ENCODE results near the gene TAF3.

TAF3 gene

DNA sequence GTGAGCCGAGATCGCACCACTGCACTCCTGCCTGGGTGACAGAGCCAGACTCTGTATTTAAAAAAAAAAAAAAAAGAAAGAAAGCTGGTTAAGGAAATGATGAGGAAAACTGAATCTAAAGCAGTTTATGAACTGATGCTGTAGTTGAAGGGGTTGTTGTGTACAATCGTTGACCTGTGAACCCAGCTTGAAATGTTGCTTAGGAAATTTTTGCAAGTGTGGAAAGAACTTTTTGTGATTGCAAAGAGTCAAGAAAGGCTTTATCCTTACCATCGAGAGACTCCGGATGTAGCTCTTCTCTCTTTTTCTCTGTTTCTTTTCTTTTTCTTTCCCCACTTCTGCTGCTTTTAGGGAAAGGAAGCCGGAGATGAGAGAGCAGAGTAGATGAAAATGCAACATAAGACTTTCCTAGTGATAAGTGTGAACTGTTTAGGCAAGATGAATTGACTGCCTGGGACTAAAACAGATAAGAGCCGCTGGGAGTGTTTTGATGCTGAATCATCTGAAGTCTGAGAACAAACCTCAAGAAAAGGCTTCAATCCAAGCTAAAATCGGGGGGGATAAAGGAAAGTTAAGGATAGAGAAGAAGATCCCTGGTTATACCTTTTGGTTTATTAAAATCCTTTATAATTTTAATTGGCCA lies 69.0 kb downstream of the TAF3 start:
- no peak for DNase-seq

DNA sequence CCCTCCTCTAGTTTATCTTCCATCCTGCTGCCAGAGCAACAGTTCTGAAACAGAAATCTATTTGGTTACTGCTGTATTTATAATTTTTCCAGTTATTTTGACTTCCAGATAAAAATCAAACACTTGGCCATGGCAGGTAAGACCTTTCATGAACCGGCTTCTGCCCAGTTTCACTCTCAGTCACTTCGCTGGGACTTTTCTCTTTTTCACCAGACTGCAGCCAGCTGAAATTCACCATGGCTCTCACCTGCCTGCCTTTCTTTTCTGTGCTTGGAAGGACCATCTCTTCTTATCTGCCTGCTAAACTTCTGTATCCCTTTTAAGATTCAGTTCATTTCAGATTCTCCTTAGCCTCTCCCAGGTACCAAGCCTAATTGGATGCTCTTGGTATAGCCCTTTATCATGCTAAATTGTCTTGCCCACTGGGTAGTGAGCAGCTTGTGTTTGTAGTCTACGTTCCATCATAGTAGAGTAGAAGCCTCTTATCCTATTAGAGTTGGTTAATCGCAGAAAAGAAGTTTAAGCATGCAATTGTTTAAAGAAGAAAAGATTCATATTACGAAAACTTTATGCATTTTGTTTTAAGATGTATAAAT lies 71.7 kb downstream of the TAF3 start:
- no peak for DNase-seq

DNA sequence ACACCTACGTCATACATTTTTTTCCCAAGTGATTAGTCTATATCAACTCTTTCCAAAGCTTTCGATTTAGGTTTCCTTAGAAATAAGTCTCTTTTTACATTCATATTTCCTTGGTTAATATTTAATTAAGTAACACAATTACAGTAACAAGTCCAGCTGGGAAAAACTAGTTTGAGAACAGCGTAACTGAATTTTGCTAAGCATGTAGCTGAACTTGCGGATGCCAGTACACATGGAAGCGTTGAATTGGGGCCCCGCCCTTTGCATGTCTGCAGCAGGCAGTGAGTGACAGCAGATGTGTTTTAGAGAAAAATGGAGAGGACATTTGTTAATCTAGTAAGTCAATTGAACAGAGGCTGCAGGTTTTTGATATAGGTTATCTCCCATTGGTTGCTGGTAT lies 72.5 kb downstream of the TAF3 start:
- no peak for DNase-seq

DNA sequence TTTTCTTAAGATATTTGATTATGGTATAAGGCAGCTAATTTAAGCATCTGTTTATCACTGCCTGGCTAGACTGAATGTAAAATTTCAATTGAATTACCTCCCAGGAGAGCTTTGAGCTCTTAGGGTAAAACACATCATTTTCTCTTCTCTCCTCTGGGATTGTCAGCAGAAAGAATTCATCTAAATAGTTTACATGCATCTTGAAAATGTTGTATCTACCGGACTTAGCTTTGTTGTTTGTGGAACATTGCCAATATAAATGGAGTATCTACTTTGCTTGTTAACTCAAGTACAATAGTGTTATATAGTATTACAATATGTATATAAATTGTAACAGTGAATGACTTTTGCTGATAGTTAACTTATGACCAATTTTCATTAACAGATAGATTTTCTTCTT lies 73.3 kb downstream of the TAF3 start:
- no peak for DNase-seq

DNA sequence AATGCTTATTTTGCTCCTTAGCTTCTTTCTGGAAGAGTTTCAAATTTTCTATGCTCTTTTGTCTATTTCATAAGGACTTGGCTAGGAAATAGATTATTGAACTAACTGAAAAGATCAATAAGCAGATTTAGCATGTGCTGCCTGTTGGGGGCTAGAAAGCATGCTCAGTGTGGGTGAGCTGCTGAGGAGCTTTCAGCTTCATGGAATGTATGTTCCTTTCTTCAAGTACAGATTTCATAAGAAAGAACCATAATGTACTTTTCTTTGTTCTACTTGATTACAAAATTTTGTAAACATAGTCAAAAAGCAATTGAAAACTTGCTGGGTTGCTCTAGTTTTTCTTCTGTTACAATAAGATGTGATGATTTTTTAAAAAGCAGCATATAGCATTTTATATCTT lies 73.8 kb downstream of the TAF3 start:
- DNase-seq, result no peak

DNA sequence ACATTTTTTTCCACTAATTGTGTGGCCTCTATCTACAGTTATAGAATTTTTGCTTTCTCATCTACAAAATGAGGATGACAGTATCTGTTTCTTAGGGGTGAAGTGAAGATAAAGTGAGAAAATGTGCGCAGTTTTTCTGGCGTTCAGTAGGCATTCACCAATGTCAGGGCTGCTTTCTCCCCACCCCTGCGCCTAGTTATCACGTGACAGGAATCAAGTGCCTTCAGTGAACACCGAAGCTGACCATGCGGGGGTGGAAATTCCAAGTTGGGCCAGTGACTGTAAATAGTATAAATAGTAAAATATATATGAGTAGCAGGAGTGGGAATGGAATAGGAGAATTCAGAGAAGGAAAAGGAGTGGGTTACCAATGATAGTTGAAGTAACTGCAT lies 77.4 kb downstream of the TAF3 start:
- DNase-seq, result no peak

DNA sequence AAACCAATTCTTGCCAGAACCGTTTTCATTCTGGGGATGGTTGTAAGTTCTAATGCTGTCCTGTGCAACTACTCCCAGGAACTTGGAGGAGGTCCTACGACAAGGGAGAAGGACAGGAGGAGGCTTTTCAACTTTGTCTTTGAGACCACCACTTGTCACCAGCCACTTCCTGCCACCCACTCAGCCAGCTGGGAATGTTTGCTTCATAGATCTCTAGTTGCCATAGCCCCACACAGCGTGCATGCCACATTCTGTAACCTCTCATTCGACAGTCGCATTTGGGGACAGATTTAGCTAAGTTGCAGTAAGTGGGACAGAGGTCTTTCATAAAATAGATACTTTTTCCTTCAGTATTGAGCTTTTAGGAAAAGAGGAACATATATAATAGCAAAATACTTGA lies 78.0 kb downstream of the TAF3 start:
- DNase-seq, result no peak

DNA sequence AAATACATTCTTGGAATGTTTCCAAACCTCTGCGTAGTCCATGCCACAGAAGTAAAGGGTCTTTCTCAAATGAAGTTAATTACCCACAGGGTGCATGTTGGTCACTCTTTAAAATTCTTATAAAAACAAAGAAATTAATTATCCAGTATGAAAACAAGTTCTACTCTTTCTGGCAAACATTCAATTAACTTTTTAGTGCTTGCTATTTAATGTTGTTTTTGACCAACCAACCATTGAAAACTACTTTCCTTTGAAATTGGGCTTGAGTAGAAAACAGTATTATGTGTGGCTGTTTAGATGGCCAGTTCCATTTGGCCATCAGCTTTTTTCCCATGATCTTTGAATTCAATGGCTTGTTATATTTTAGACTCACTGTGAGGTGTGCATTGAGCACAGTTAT lies 83.0 kb downstream of the TAF3 start:
- DNase-seq, result no peak

DNA sequence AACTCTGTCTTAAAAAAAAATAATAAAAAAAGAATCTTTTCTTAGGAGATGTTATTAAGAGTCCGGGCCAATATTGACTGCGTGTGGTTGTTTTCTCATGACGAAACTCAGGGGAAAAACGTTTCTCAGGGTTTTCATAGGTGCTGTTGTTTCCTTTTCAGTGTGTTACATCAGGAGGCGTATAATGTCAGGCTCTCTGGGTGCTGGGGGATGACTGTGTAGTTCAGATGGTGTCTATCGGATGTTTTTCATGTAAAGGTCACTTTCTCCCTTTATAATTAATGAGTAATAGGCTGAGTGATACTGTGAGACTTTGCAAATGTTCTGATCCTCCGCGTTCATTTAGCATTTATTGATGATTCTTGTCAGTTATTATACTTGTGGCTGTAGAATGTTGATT lies 84.1 kb downstream of the TAF3 start:
- no peak for DNase-seq

DNA sequence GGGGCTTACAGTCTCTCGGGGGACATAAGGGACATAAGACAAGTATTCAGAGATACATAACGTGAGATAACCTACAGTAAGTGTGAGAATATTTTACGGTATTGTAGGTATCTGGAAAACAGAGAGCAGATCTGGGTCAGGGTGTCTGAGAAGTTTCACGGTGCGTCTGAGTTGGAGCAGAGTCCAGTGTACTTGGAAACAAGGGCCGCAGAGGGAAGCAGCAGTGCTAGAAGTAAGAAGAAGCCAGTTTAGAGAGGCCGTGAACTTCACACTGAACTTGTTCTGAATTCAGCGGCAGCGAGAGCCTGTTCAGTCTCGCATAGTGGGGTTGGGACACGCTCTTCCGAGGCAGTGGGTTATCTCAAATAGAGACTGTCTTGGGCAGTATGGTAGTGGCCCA lies 85.5 kb downstream of the TAF3 start:
- DNase-seq, result no peak

DNA sequence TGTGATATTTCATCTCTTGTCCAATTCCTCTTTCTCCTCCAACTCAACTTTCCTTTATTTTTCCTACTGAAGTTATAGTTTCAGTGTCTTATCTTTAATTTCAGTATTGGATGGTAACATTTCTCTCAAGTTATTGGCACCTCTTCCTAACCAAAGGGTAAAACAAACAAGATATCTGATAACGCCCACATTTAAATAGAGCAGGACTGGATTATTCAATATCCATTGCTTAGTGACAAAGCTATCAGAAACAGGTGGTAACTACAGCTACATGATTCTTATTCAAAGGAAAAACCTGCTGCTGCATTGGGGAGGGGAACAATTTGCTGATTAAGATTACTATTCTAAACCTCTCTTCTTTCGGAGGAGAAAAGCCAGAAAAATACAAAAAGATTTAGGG lies 87.8 kb downstream of the TAF3 start:
- no peak for DNase-seq

DNA sequence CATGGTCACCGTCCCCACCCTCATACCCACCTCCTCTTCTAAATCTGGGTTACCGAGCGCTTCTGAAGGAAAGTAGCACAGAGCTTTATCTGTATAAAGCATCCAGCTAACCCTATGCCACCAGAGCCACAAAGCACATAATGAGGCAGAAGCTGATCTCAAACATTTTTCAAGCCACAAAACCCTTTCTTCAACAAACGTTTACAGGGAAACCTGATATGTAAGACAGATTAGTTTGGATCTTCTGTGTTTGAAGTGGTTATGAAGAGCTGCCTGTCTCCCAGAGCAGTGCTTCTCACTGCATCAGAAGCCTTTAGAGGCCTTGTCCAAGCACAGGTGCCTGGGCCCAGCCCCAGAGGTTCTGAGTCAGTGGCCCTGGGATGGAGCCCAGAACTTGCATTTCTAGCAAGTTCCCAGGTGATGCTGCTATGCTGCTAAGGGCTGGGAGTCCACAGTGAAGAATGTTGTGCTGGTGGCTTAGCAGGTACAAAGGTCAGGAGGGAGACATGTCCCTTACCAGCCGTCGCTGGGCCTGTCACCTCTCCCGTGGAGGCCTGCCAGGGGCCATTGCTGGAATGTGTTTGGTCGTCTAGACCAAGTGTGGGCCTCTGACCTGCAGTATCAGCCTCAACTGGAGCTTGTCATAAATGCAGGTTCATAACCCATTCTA lies 90.4 kb downstream of the TAF3 start:
- DNase-seq, result no peak

DNA sequence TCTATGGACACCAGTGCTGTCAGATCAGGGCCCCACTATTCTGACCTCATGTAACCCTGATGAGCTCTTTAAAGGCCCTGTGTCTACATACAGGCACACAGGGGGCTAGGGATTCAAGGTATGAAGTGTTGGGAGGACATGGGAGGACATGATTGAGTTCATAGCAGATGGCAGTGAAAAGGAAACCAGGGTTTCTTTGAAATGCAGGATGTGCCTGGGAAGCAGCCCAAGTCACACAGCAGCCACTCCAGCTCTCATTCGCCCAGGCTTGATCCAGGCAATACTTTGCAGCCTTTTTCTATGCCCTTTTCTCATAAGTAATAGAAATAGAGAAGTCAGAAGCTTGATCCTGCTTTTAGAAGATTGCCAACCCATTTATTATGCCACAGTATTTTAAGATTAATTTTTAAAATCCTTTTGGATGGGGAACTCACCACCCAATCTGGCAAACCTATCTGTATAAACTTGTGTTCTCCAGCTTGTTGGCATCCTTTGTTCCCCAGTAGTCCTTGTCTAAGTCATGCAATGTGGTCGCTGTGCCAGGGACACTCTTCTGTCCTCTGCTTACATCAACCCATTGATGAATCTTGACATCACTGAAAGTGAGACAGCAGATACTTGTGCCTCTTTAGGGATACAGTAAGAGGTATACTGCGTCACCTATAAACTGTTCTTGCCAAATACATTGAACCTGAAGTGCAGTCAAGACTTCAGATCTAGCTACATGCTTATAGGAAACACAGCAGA lies 95.0 kb downstream of the TAF3 start:
- no peak for DNase-seq

DNA sequence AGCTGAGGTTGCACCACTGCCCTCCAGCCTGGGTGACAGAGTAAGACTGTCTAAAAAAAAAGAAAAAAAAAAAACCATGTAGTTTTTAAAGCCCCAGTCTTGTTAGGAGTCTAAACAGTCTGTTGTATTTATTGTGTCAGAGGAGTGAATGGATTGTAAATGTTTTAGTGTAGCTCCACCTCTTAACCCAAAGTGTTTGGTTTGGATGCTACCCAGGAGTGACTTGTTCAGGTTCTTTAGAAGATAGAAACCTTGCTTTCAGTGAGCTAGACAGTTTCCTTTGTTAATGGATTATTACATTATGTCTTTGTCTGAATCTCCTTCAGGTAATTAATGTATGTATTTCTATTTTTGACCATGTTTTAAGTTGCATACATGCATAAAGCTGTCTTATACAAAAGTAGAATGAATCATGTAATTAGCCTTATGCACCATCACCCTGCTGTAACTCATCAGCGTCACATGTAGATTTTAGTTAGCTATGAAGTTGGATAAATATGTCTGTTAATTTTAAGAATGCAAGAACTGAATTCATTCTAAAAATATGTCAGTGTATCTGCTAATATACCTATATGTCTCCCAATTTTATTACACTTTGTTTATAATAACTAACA lies 97.7 kb downstream of the TAF3 start:
- no peak for DNase-seq

DNA sequence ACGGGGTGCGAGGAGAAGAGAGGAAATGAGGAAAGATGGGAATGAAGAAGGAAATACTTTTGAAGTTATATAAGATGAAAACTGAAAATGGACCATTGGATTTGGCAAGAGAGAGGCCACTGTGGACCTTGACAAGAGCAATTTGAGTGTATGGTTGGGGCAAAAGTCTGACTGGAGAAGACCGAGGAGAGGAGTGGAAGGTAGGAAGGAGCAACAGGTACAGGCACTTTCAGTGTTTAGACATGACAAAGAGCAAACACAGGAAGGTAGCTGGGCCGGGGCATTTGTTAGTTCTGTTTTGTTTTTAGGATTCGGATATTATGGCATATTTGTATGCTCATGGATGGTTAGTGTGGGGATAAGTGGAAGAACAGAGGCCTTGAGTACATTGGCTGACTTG lies 99.4 kb downstream of the TAF3 start:
- DNase-seq, result no peak

DNA sequence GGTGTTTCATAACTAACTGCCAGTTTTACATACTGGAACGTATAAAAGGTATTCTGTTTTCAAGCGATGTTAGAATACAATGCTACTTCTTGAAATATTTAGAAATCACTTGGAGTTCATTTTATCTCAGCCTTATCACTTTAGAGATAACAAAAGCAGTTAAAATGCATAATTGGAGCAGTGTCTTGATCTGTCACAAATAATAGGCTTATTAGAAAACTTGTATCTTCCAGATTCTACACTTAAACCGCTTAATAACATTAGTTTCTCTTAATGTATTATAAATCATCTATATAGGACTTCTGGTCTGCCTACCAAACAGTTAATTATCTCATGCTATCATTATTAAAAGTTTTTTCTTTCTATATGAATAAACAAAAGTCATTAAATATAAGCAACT lies 104.4 kb downstream of the TAF3 start:
- DNase-seq, result no peak

DNA sequence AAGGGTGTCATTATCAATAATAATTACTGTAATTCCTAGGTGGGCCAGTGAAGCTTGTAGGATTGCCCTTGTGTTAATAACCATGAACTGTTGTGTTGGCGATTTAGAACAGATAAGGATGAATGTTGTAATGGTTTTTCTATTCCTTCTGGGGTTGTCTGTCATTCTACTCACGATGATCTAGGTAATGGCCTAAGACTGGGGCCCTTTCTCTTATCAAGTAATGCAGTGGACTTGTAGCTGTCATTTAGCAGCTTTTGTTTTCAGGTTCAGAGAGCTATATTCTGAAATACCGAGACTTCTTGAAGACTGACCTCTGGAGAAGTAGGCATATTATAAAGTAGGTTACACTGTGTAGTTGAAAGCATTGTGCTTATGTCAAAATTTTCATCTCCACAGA lies 110.2 kb downstream of the TAF3 start:
- no peak for DNase-seq

DNA sequence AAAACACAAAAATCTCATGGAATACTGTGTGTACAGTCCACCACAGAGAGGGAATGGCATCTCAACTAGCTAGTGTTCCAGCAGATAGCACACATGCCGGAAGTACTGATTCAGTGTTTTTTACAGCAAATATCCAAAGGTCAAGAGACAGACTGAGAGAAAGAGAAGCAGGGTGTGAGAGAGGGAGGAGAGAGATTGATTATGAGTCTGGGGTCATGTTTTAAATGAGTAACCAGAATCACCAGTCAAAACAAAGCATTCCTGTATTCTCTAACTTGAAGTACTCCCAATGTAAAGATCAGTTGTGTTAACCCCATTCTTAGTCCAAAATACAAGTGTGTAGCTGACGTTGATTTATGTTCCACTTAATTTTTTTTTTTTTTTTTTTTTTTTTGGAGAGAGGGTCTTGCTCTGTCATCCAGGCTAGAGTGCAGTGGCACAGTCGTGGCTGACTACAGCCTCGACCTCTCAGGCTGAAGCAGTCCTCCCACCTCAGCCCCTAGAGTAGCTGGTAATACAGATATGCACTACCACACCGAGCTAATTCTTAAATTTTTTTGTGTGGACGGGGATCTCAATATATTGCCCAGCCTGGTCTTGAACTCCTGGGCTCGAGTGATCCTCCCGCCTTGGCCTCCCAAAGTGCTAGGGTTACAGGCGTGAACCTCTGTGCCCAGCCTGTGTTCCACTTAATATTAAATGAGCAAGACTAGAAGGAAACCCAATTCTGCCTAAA lies 114.2 kb downstream of the TAF3 start:
- DNase-seq, result no peak

DNA sequence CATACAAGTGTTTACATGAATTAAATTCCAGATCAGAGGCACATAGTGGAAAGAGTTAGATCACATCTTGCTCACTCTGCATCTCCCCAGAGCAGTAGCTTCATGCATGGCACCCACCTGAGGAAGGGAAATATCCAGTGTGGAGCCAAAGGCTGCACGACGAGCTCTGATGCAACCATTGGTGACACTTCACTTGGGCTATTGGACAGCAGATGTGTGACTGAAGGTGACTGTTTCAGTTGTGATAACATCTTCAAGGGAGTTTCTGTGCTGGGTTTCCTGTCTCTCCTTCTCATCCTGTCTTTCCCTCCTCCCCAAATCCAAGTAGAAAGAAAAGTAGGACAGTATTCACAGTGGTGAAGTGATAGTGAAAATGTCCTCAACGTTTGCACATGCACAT lies 115.0 kb downstream of the TAF3 start:
- no peak for DNase-seq

DNA sequence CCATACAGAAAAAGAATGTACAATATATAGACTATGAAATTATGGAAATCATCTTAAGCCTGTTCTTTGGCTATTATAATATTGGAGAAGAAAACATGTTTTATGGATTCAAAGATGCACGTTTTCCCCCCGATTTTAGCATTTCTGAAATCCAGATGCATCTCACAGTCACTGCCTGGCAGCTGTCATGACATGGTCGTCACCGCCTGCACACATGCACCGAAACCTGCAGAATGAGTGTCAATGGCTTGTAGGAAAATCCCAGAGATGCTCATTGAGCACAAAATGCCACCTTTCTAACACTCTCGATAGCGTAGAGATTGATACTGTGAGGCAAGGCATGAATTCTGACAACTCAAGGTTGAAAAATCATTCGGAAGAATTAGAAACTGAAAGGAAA lies 115.5 kb downstream of the TAF3 start:
- no peak for DNase-seq

DNA sequence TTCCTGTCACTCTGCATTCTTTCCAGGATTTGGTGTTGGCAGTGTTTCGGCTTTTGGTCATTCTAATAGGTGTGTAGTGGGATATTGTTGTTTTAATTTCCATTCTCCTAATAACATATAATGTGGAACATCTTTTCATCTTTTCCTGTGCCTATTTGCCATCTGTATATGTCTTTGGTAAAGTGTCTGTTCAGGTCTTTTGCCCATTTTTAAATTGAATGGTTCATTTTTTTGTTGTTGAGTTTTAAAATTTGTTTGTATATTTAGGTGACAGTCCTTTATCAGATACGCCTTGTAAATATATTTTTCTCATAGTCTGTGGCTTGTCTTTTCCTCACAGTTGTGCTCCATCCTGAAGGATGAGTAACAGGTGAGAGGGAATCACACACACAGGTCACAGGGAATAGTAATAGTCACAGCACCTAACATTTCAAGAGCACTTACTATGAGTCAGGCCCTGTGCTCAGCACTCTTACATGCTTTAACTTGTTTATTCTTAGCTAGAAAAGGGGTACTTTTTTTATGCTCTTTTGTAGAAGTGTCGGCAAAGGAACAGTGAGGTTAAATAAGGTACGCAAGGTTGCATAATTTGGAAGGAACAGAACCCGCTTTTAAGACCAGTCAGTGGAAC lies 119.1 kb downstream of the TAF3 start:
- no peak for DNase-seq

DNA sequence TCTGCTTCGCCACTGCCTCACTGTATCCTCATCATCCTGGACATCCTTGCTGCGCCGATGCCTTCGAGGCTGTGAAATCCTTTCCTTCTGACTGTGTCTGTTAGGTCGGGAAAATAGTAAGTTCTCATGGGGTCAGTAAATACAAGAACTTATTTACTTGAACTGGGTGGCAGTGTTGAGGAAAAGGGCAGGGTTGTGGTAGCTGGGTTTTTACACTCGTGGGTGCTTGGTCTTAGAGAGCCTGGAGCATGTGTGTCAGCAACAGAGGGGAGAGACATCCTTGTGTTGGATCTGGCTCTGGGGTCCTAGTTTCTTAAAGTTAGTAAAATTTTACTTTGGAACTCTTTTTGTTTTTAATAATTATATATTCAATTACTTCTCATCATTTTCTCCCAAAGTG lies 123.3 kb downstream of the TAF3 start:
- no peak for DNase-seq
